GM18858 (cell line): ENCODE results near the gene LMAN2L.

Experiments
- ATAC-seq: cut with Tn5 transposase; IDR thresholded peaks from one replicate; pipeline ENCODE4 v1.9.1; 2021; ENCODE audit not compliant: unreplicated experiment

Gene LMAN2L

GRCh38 chr2:96703021-96703751 lies 36.7 kb downstream of the LMAN2L start:
- no peak for ATAC-seq

GRCh38 chr2:96702098-96702785 lies 37.6 kb downstream of the LMAN2L start:
- no peak for ATAC-seq

GRCh38 chr2:96701636-96702035 lies 38.2 kb downstream of the LMAN2L start:
- ATAC-seq = no peak

- ATAC-seq = no peak
Observed at GRCh38 chr2:96700086-96700485, 39.8 kb downstream of the LMAN2L start.

- no peak for ATAC-seq
Observed at GRCh38 chr2:96699621-96700020, 40.2 kb downstream of the LMAN2L start.

- ATAC-seq = no peak
Observed at GRCh38 chr2:96699021-96699420, 40.8 kb downstream of the LMAN2L start.

GRCh38 chr2:96698221-96698861 lies 41.5 kb downstream of the LMAN2L start:
- ATAC-seq = no peak

- ATAC-seq = no peak
Observed at GRCh38 chr2:96697476-96697875, 42.4 kb downstream of the LMAN2L start.

- ATAC-seq = no peak
Observed at GRCh38 chr2:96695602-96696001, 44.3 kb downstream of the LMAN2L start.

GRCh38 chr2:96694816-96695455 lies 44.9 kb downstream of the LMAN2L start:
- no peak for ATAC-seq

GRCh38 chr2:96694279-96694678 lies 45.6 kb downstream of the LMAN2L start:
- ATAC-seq = no peak

GRCh38 chr2:96693286-96694200 lies 46.3 kb downstream of the LMAN2L start:
- no peak for ATAC-seq

- no peak for ATAC-seq
Observed at GRCh38 chr2:96692094-96692971, 47.5 kb downstream of the LMAN2L start.

GRCh38 chr2:96691022-96691612 lies 48.7 kb downstream of the LMAN2L start:
- no peak for ATAC-seq

GRCh38 chr2:96690306-96691021 lies 49.4 kb downstream of the LMAN2L start:
- ATAC-seq = no peak

- no peak for ATAC-seq
Observed at GRCh38 chr2:96689431-96689991, 50.4 kb downstream of the LMAN2L start.

GRCh38 chr2:96688649-96689430 lies 51.0 kb downstream of the LMAN2L start:
- ATAC-seq = no peak
